ENCODE results near the gene C1orf105.

The C1orf105 gene

GRCh38 chr1:172401477-172401876 lies 19.0 kb upstream of the C1orf105 start:
- Histone ChIP-seq H3K4me2 (ENCODE audit: insufficient read depth, low read length, poor library complexity, severe bottlenecking) (no peak overlapping the region), H3K36me3 (replicated peaks in 1 of 2; ENCODE audit: control insufficient read depth in 2 of 2, insufficient read depth in 2 of 2, low read length in 2 of 2) (no peaks in the 10 kb centered on the region), H3K4me1 (ENCODE audit: control insufficient read depth in 2 of 2, insufficient read depth in 1 of 2, low read depth in 1 of 2, low read length in 2 of 2) (peaks cover 3 to 4% of the 10 kb centered on the region in 2 donors), H3K27me3 (ENCODE audit: control insufficient read depth in 3 of 3, insufficient read depth in 3 of 3, low read depth in 1 of 3, low read length in 3 of 3) (no peaks in the 10 kb centered on the region), H3K9me3 (replicated peaks in 1 of 2; ENCODE audit: control insufficient read depth in 2 of 2, insufficient read depth in 1 of 2, low read depth in 1 of 2, low read length in 2 of 2) (no peaks in the 10 kb centered on the region), H3K27ac (replicated peaks; ENCODE audit: low read length) (no peak overlapping the region), H4K8ac (ENCODE audit: low read depth, low read length) (no peak overlapping the region), H3K9ac (ENCODE audit: low read depth, low read length, poor library complexity) (no peak overlapping the region), H3K4ac (ENCODE audit: low read length) (no peak overlapping the region), H3K23ac (ENCODE audit: low read depth, low read length, poor library complexity) (no peak overlapping the region), H2AFZ (ENCODE audit: low read length) (no peak overlapping the region), H2BK12ac (ENCODE audit: low read length) (no peak overlapping the region), H4K91ac (ENCODE audit: low read depth, low read length, poor library complexity) (no peak overlapping the region), H2BK5ac (ENCODE audit: low read length) (no peak overlapping the region), H3K79me1 (ENCODE audit: low read depth, low read length) (no peaks in the 10 kb centered on the region), H3K18ac (ENCODE audit: low read length) (no peak overlapping the region), H3K4me3 (ENCODE audit: low read length in 2 of 2) (no peak overlapping the region), H3K14ac (ENCODE audit: low read length) (no peak overlapping the region), H2AK5ac (ENCODE audit: low read depth, low read length) (no peak overlapping the region), H2BK120ac (ENCODE audit: low read depth, low read length) (no peak overlapping the region), H2BK15ac (ENCODE audit: low read length) (no peak overlapping the region)
- DNase-seq (ENCODE audit: low spot score): no peak

DNA sequence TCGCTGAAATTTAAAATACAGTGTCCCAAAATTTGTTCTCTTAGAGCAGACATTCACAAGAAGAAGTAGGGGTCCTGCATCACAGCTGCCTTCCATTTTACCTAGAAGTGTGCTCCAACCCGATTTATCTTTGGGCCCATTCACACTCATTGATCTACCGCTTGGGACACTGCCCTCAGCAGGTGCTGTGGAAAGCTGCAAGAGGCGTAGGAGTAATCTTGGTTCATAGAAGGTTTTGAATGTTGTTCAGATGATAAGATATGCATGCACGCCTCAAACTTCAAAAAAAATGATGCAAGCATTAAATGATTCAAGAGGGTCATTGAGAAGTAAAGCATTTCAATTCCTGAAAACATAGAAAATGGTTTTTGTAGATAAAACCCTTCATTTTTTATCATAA lies 18.6 kb upstream of the C1orf105 start:
- H3K4me1 ChIP-seq (ENCODE audit: control insufficient read depth in 2 of 2, insufficient read depth in 1 of 2, low read depth in 1 of 2, low read length in 2 of 2): peaks cover 3 to 4% of the 10 kb centered on the region in 2 donors
- H4K91ac ChIP-seq (ENCODE audit: low read depth, low read length, poor library complexity): no peak overlapping the region
- H3K79me1 ChIP-seq (ENCODE audit: low read depth, low read length): no peaks in the 10 kb centered on the region
- no peak overlapping the region for H3K27ac ChIP-seq (replicated peaks; ENCODE audit: low read length)
- no peak overlapping the region for H2AK5ac ChIP-seq (ENCODE audit: low read depth, low read length)
- H3K4me3 ChIP-seq (ENCODE audit: low read length in 2 of 2): no peak overlapping the region
- no peaks in the 10 kb centered on the region for H3K36me3 ChIP-seq (replicated peaks in 1 of 2; ENCODE audit: control insufficient read depth in 2 of 2, insufficient read depth in 2 of 2, low read length in 2 of 2)
- no peak overlapping the region for H4K8ac ChIP-seq (ENCODE audit: low read depth, low read length)
- no peak overlapping the region for H3K4me2 ChIP-seq (ENCODE audit: insufficient read depth, low read length, poor library complexity, severe bottlenecking)
- no peak overlapping the region for H2BK120ac ChIP-seq (ENCODE audit: low read depth, low read length)
- H2AFZ ChIP-seq (ENCODE audit: low read length): no peak overlapping the region
- H3K27me3 ChIP-seq (ENCODE audit: control insufficient read depth in 3 of 3, insufficient read depth in 3 of 3, low read depth in 1 of 3, low read length in 3 of 3): no peaks in the 10 kb centered on the region
- no peak overlapping the region for H2BK5ac ChIP-seq (ENCODE audit: low read length)
- H2BK12ac ChIP-seq (ENCODE audit: low read length): no peak overlapping the region
- H3K9me3 ChIP-seq (replicated peaks in 1 of 2; ENCODE audit: control insufficient read depth in 2 of 2, insufficient read depth in 1 of 2, low read depth in 1 of 2, low read length in 2 of 2): no peaks in the 10 kb centered on the region
- H3K4ac ChIP-seq (ENCODE audit: low read length): no peak overlapping the region
- no peak overlapping the region for H3K23ac ChIP-seq (ENCODE audit: low read depth, low read length, poor library complexity)
- WGBS, 2 donors (ENCODE audit: extremely low coverage in 2 of 2, insufficient read length in 2 of 2, insufficient replicate concordance in 1 of 2): no CpG with 5 or more reads among the region's 5 CpGs
- H3K9ac ChIP-seq (ENCODE audit: low read depth, low read length, poor library complexity): no peak overlapping the region
- H3K18ac ChIP-seq (ENCODE audit: low read length): no peak overlapping the region
- H2BK15ac ChIP-seq (ENCODE audit: low read length): no peak overlapping the region
- DNase-seq (ENCODE audit: low spot score): no peak
- no peak overlapping the region for H3K14ac ChIP-seq (ENCODE audit: low read length)

- H3K9me3 ChIP-seq (replicated peaks in 1 of 2; ENCODE audit: control insufficient read depth in 2 of 2, insufficient read depth in 1 of 2, low read depth in 1 of 2, low read length in 2 of 2): no peaks in the 10 kb centered on the region
- no peak overlapping the region for H3K23ac ChIP-seq (ENCODE audit: low read depth, low read length, poor library complexity)
- H4K8ac ChIP-seq (ENCODE audit: low read depth, low read length): no peak overlapping the region
- H2BK5ac ChIP-seq (ENCODE audit: low read length): no peak overlapping the region
- no peak for DNase-seq (ENCODE audit: low spot score)
- H3K14ac ChIP-seq (ENCODE audit: low read length): no peak overlapping the region
- H3K36me3 ChIP-seq (replicated peaks in 1 of 2; ENCODE audit: control insufficient read depth in 2 of 2, insufficient read depth in 2 of 2, low read length in 2 of 2): peaks cover 0 to 1% of the 10 kb centered on the region in 2 donors
- no peak overlapping the region for H2BK15ac ChIP-seq (ENCODE audit: low read length)
- no peak overlapping the region for H4K91ac ChIP-seq (ENCODE audit: low read depth, low read length, poor library complexity)
- no CpG with 5 or more reads among the region's 1 CpG for WGBS, 2 donors (ENCODE audit: extremely low coverage in 2 of 2, insufficient read length in 2 of 2, insufficient replicate concordance in 1 of 2)
- no peak overlapping the region for H3K4ac ChIP-seq (ENCODE audit: low read length)
- no peak overlapping the region for H3K18ac ChIP-seq (ENCODE audit: low read length)
- no peak overlapping the region for H3K4me3 ChIP-seq (ENCODE audit: low read length in 2 of 2)
- no peak overlapping the region for H2BK120ac ChIP-seq (ENCODE audit: low read depth, low read length)
- H3K4me2 ChIP-seq (ENCODE audit: insufficient read depth, low read length, poor library complexity, severe bottlenecking): no peak overlapping the region
- no peaks in the 10 kb centered on the region for H3K79me1 ChIP-seq (ENCODE audit: low read depth, low read length)
- H3K9ac ChIP-seq (ENCODE audit: low read depth, low read length, poor library complexity): no peak overlapping the region
- H2AK5ac ChIP-seq (ENCODE audit: low read depth, low read length): no peak overlapping the region
- no peak overlapping the region for H2BK12ac ChIP-seq (ENCODE audit: low read length)
- H3K27ac ChIP-seq (replicated peaks; ENCODE audit: low read length): no peak overlapping the region
- no peak overlapping the region for H2AFZ ChIP-seq (ENCODE audit: low read length)
- no peaks in the 10 kb centered on the region for H3K27me3 ChIP-seq (ENCODE audit: control insufficient read depth in 3 of 3, insufficient read depth in 3 of 3, low read depth in 1 of 3, low read length in 3 of 3)
- peaks cover 3 to 4% of the 10 kb centered on the region in 2 donors for H3K4me1 ChIP-seq (ENCODE audit: control insufficient read depth in 2 of 2, insufficient read depth in 1 of 2, low read depth in 1 of 2, low read length in 2 of 2)
Measured at GRCh38 chr1:172402878-172403569, 17.5 kb upstream of the C1orf105 start.

DNA sequence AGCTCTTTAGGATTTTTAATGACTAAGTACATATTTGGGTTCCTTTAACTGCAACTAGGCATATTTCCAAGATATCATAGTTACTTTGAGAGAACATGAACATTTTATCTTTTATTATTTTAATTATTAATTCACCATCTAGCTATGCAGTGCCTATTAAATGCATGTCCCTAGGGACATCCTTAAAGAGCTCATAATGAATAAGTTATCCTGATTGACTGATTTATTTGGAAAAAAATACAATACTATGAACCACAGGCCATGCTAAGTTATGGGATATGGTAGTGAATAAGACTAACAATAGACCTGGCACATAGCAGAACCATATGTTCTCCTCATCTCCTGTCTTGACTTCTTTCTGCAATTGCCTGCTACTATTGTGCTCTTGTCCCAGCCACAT lies 16.4 kb upstream of the C1orf105 start:
- no peak overlapping the region for H4K8ac ChIP-seq (ENCODE audit: low read depth, low read length)
- H3K36me3 ChIP-seq (replicated peaks in 1 of 2; ENCODE audit: control insufficient read depth in 2 of 2, insufficient read depth in 2 of 2, low read length in 2 of 2): peaks cover 0 to 1% of the 10 kb centered on the region in 2 donors
- H3K27ac ChIP-seq (replicated peaks; ENCODE audit: low read length): no peak overlapping the region
- no peak overlapping the region for H3K18ac ChIP-seq (ENCODE audit: low read length)
- DNase-seq (ENCODE audit: low spot score): no peak
- no peak overlapping the region for H3K4ac ChIP-seq (ENCODE audit: low read length)
- no peak overlapping the region for H2AK5ac ChIP-seq (ENCODE audit: low read depth, low read length)
- no peak overlapping the region for H2AFZ ChIP-seq (ENCODE audit: low read length)
- no peak overlapping the region for H2BK120ac ChIP-seq (ENCODE audit: low read depth, low read length)
- no peaks in the 10 kb centered on the region for H3K79me1 ChIP-seq (ENCODE audit: low read depth, low read length)
- no peak overlapping the region for H3K23ac ChIP-seq (ENCODE audit: low read depth, low read length, poor library complexity)
- no peak overlapping the region for H2BK15ac ChIP-seq (ENCODE audit: low read length)
- H2BK5ac ChIP-seq (ENCODE audit: low read length): no peak overlapping the region
- H3K9ac ChIP-seq (ENCODE audit: low read depth, low read length, poor library complexity): no peak overlapping the region
- no peak overlapping the region for H3K4me2 ChIP-seq (ENCODE audit: insufficient read depth, low read length, poor library complexity, severe bottlenecking)
- H3K4me3 ChIP-seq (ENCODE audit: low read length in 2 of 2): no peak overlapping the region
- H3K4me1 ChIP-seq (ENCODE audit: control insufficient read depth in 2 of 2, insufficient read depth in 1 of 2, low read depth in 1 of 2, low read length in 2 of 2): peaks cover 3 to 4% of the 10 kb centered on the region in 2 donors
- H2BK12ac ChIP-seq (ENCODE audit: low read length): no peak overlapping the region
- no peak overlapping the region for H4K91ac ChIP-seq (ENCODE audit: low read depth, low read length, poor library complexity)
- H3K27me3 ChIP-seq (ENCODE audit: control insufficient read depth in 3 of 3, insufficient read depth in 3 of 3, low read depth in 1 of 3, low read length in 3 of 3): no peaks in the 10 kb centered on the region
- no peak overlapping the region for H3K14ac ChIP-seq (ENCODE audit: low read length)
- H3K9me3 ChIP-seq (replicated peaks in 1 of 2; ENCODE audit: control insufficient read depth in 2 of 2, insufficient read depth in 1 of 2, low read depth in 1 of 2, low read length in 2 of 2): no peaks in the 10 kb centered on the region

All from neuronal stem cell (in vitro differentiated cells).